GM12874 (cell line): ENCODE results near the gene CIB2.

ENCODE experiments used
- TF ChIP-seq, protein P1 (sequence below): IDR thresholded peaks from 2 replicates; pipeline ENCODE4 v1.5.1; 2011; ENCODE audit warnings: low read depth, mild to moderate bottlenecking, control low read depth, low read length, moderate library complexity; ENCODE audit not compliant: insufficient read depth

The CIB2 gene

GRCh38 chr15:78131295-78132061 lies at the start of gene CIB2:
CIB2 (minus strand) TSS chr15:78131445; CDS start chr15:78131215, 230 bp downstream.
- TF ChIP-seq, protein P1, sequence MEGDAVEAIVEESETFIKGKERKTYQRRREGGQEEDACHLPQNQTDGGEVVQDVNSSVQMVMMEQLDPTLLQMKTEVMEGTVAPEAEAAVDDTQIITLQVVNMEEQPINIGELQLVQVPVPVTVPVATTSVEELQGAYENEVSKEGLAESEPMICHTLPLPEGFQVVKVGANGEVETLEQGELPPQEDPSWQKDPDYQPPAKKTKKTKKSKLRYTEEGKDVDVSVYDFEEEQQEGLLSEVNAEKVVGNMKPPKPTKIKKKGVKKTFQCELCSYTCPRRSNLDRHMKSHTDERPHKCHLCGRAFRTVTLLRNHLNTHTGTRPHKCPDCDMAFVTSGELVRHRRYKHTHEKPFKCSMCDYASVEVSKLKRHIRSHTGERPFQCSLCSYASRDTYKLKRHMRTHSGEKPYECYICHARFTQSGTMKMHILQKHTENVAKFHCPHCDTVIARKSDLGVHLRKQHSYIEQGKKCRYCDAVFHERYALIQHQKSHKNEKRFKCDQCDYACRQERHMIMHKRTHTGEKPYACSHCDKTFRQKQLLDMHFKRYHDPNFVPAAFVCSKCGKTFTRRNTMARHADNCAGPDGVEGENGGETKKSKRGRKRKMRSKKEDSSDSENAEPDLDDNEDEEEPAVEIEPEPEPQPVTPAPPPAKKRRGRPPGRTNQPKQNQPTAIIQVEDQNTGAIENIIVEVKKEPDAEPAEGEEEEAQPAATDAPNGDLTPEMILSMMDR, result peak; percentile 88

DNA sequence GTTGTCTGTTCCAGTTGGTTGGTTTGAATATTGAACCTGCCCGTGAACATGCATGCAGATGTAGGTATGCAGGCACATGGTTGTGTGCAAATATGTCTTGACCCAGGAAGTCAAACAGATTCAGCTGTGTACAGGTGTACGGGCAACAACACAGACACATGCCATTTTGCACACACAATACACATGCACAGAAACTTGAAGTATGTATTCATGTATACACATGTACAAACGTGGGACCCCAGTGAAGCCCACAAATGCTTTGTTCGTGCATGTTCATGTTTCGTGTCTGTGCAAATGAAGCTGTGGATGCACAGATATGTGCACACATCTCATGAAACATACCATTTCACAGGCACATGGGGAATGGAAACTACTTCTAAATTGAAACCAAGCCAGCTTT lies 48.7 kb upstream of the CIB2 start:
- TF ChIP-seq, protein P1, result no peak

GRCh38 chr15:78179286-78179840 lies 48.1 kb upstream of the CIB2 start:
- TF ChIP-seq, protein P1, result no peak

- TF ChIP-seq, protein P1, result no peak
These were observed 46.8 kb upstream of the CIB2 start for GRCh38 chr15:78178064-78178463.

- TF ChIP-seq, protein P1, result peak; percentile 81
These were observed 46.2 kb upstream of the CIB2 start for GRCh38 chr15:78177447-78177873.

- TF ChIP-seq, protein P1, result no peak
These were observed 44.1 kb upstream of the CIB2 start for GRCh38 chr15:78175330-78175729.

- TF ChIP-seq, protein P1, result no peak
These were observed 43.2 kb upstream of the CIB2 start for GRCh38 chr15:78174401-78174800.
